ENCODE data around the gene ETF1.

ETF1 gene

DNA sequence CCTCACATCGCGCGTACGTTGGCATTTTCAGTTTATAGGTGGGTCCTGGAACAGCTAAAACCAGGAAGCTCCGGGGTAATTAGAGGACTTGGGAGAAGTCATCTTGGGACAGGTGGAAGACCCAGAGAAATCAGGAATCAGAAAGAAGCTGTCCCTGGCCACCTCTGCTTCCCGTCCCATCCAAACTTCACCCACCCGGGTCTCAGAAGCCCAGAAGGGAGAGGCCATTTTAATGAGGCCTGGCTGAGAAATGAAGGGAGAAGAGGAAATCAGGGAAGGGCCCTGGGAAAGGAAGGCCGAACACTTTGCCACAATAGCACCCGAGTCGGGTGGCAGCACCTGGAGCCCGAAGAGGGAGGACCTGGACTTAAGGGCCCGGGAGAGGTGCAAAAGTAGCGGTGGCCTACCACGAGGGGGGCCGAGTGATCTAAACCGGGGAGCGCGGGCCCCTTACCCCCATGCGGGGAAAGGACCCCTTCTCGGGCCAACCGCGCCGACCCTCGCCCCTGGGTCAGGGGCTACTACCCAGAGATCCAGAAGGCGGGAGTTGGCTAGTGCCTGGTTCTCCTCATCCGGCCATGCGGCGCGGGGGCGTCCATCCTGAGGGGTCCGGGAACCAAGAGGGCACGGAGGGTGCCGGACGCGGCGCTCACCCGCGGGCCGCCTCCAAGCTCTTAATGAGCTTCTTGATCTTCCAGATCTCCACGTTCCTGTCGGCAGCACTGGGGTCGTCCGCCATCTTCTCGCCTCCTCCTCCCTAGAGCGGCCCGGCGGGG lies 668 bp downstream of the ETF1 start:
- H3K79me2 ChIP-seq (ENCODE audit: control insufficient read depth, insufficient read depth, low read length, unreplicated experiment) = peaks cover 90% of the 10 kb centered on the region
- H2AFZ ChIP-seq (ENCODE audit: low read length, unreplicated experiment) = no peak overlapping the region
- peaks cover 23% of the 10 kb centered on the region for H3K36me3 ChIP-seq (ENCODE audit: insufficient read depth, low read length)
- peak overlapping the region; percentile 86 for H3K27ac ChIP-seq (ENCODE audit: low read depth, low read length)
- peaks cover 48% of the 10 kb centered on the region for H3K4me1 ChIP-seq (ENCODE audit: control insufficient read depth, insufficient read depth, low read length, unreplicated experiment)
- peak overlapping the region; percentile 93 for H3K4me3 ChIP-seq (ENCODE audit: low read depth, low read length)
- no peaks in the 10 kb centered on the region for H3K27me3 ChIP-seq (ENCODE audit: insufficient read depth, low read length)

- Histone ChIP-seq H3K79me2 (ENCODE audit: control insufficient read depth, insufficient read depth, low read length, unreplicated experiment) (peaks cover 90% of the 10 kb centered on the region), H3K4me3 (ENCODE audit: low read depth, low read length) (peak overlapping the region; percentile 93), H3K27me3 (ENCODE audit: insufficient read depth, low read length) (no peaks in the 10 kb centered on the region), H3K36me3 (ENCODE audit: insufficient read depth, low read length) (peaks cover 26% of the 10 kb centered on the region), H3K4me1 (ENCODE audit: control insufficient read depth, insufficient read depth, low read length, unreplicated experiment) (peaks cover 46% of the 10 kb centered on the region), H2AFZ (ENCODE audit: low read length, unreplicated experiment) (no peak overlapping the region), H3K27ac (ENCODE audit: low read depth, low read length) (peak overlapping the region; percentile 86)
Observed at GRCh38 chr5:138541511-138542179, 1.4 kb downstream of the ETF1 start.

DNA sequence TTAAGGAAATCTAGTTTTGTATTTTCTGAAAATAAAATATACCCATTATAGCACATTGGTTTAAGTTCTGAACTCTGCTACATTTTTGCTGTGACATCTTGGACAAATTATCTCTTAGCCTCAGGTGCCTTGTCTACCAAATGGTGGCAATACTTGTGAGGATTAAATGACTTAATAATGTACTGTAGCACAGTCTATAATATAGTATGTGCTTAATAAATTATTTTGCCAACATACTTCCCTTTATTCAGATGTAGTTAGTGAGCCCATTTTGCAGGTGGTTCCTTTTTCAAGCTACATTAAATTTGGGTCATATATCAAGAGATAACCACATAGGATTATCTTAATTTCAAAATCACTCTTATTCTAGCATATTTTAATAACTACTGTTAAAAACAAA lies 3.2 kb downstream of the ETF1 start:
- Histone ChIP-seq H3K36me3 (ENCODE audit: insufficient read depth, low read length) (peaks cover 34% of the 10 kb centered on the region), H3K4me1 (ENCODE audit: control insufficient read depth, insufficient read depth, low read length, unreplicated experiment) (peaks cover 29% of the 10 kb centered on the region), H2AFZ (ENCODE audit: low read length, unreplicated experiment) (no peak overlapping the region), H3K79me2 (ENCODE audit: control insufficient read depth, insufficient read depth, low read length, unreplicated experiment) (peaks cover 91% of the 10 kb centered on the region), H3K4me3 (ENCODE audit: low read depth, low read length) (peak overlapping the region; percentile 0; the same call in 1 of the 2 replicates), H3K27ac (ENCODE audit: low read depth, low read length) (no peak overlapping the region), H3K27me3 (ENCODE audit: insufficient read depth, low read length) (no peaks in the 10 kb centered on the region)

GRCh38 chr5:138538943-138539627 lies 4.0 kb downstream of the ETF1 start:
- Histone ChIP-seq H3K27ac (ENCODE audit: low read depth, low read length) (no peak overlapping the region), H3K27me3 (ENCODE audit: insufficient read depth, low read length) (no peaks in the 10 kb centered on the region), H3K36me3 (ENCODE audit: insufficient read depth, low read length) (peaks cover 39% of the 10 kb centered on the region), H3K4me1 (ENCODE audit: control insufficient read depth, insufficient read depth, low read length, unreplicated experiment) (peaks cover 25% of the 10 kb centered on the region), H3K79me2 (ENCODE audit: control insufficient read depth, insufficient read depth, low read length, unreplicated experiment) (peaks cover 91% of the 10 kb centered on the region), H3K4me3 (ENCODE audit: low read depth, low read length) (peak overlapping the region; percentile 0; the same call in 1 of the 2 replicates), H2AFZ (ENCODE audit: low read length, unreplicated experiment) (no peak overlapping the region)

GRCh38 chr5:138536665-138537315 lies 6.2 kb downstream of the ETF1 start:
- Histone ChIP-seq H3K4me3 (ENCODE audit: low read depth, low read length) (no peak overlapping the region), H3K36me3 (ENCODE audit: insufficient read depth, low read length) (peaks cover 47% of the 10 kb centered on the region), H3K4me1 (ENCODE audit: control insufficient read depth, insufficient read depth, low read length, unreplicated experiment) (peaks cover 25% of the 10 kb centered on the region), H3K27me3 (ENCODE audit: insufficient read depth, low read length) (no peaks in the 10 kb centered on the region), H2AFZ (ENCODE audit: low read length, unreplicated experiment) (no peak overlapping the region), H3K79me2 (ENCODE audit: control insufficient read depth, insufficient read depth, low read length, unreplicated experiment) (peaks cover 93% of the 10 kb centered on the region), H3K27ac (ENCODE audit: low read depth, low read length) (no peak overlapping the region)

- H3K27me3 ChIP-seq (ENCODE audit: insufficient read depth, low read length) = no peaks in the 10 kb centered on the region
- H3K27ac ChIP-seq (ENCODE audit: low read depth, low read length) = no peak overlapping the region
- peaks cover 92% of the 10 kb centered on the region for H3K79me2 ChIP-seq (ENCODE audit: control insufficient read depth, insufficient read depth, low read length, unreplicated experiment)
- H2AFZ ChIP-seq (ENCODE audit: low read length, unreplicated experiment) = no peak overlapping the region
- H3K4me3 ChIP-seq (ENCODE audit: low read depth, low read length) = no peak overlapping the region
- H3K4me1 ChIP-seq (ENCODE audit: control insufficient read depth, insufficient read depth, low read length, unreplicated experiment) = peaks cover 24% of the 10 kb centered on the region
- H3K36me3 ChIP-seq (ENCODE audit: insufficient read depth, low read length) = peaks cover 45% of the 10 kb centered on the region
Observed at GRCh38 chr5:138536215-138536614, 6.8 kb downstream of the ETF1 start.

- Histone ChIP-seq H3K27ac (ENCODE audit: low read depth, low read length) (no peak overlapping the region), H3K4me3 (ENCODE audit: low read depth, low read length) (no peak overlapping the region), H3K36me3 (ENCODE audit: insufficient read depth, low read length) (peaks cover 28% of the 10 kb centered on the region), H3K79me2 (ENCODE audit: control insufficient read depth, insufficient read depth, low read length, unreplicated experiment) (peaks cover 92% of the 10 kb centered on the region), H3K27me3 (ENCODE audit: insufficient read depth, low read length) (no peaks in the 10 kb centered on the region), H2AFZ (ENCODE audit: low read length, unreplicated experiment) (no peak overlapping the region), H3K4me1 (ENCODE audit: control insufficient read depth, insufficient read depth, low read length, unreplicated experiment) (peaks cover 4% of the 10 kb centered on the region)
Observed at GRCh38 chr5:138533973-138534941, 8.8 kb downstream of the ETF1 start.

- Histone ChIP-seq H3K27me3 (ENCODE audit: insufficient read depth, low read length) (no peaks in the 10 kb centered on the region), H3K4me3 (ENCODE audit: low read depth, low read length) (no peak overlapping the region), H2AFZ (ENCODE audit: low read length, unreplicated experiment) (no peak overlapping the region), H3K27ac (ENCODE audit: low read depth, low read length) (no peak overlapping the region), H3K36me3 (ENCODE audit: insufficient read depth, low read length) (peaks cover 13% of the 10 kb centered on the region; the same call in 1 of the 2 replicates), H3K79me2 (ENCODE audit: control insufficient read depth, insufficient read depth, low read length, unreplicated experiment) (peaks cover 92% of the 10 kb centered on the region), H3K4me1 (ENCODE audit: control insufficient read depth, insufficient read depth, low read length, unreplicated experiment) (peaks cover 5% of the 10 kb centered on the region)
Observed at GRCh38 chr5:138529812-138530211, 13.2 kb downstream of the ETF1 start.

- Histone ChIP-seq H3K4me3 (ENCODE audit: low read depth, low read length) (no peak overlapping the region), H3K27me3 (ENCODE audit: insufficient read depth, low read length) (no peaks in the 10 kb centered on the region), H3K27ac (ENCODE audit: low read depth, low read length) (no peak overlapping the region), H3K79me2 (ENCODE audit: control insufficient read depth, insufficient read depth, low read length, unreplicated experiment) (peaks cover 88% of the 10 kb centered on the region), H2AFZ (ENCODE audit: low read length, unreplicated experiment) (no peak overlapping the region), H3K36me3 (ENCODE audit: insufficient read depth, low read length) (0 out of 2 replicates have a peak, but pooled peaks cover 8% of the 10 kb centered on the region), H3K4me1 (ENCODE audit: control insufficient read depth, insufficient read depth, low read length, unreplicated experiment) (peaks cover 5% of the 10 kb centered on the region)
Observed at GRCh38 chr5:138528744-138529469, 14.1 kb downstream of the ETF1 start.

Measured in ACC112 (cell line).